ENCODE results near the gene CTNNA3.
A peak's percentile ranks its signal among the peaks of the same experiment; 100 is the strongest.

The CTNNA3 gene

DNA sequence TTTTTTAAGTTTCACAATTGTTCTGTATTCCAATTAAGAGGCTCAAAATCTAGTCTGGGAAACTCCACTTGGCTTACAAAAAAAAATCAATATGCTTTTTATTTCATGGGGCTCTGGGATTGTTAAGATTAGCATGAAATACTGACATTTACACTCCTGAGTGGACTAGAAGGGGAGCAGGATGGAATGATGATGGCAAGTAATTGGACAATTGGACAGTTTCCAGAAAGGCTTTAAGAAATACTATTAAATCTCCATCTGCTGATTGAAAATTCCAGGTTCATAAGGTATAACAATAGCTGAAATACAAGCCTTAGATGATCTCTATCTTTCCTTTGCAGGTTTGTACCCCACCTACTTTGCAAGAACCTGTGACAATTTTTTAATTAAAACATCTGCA is 585.7 kb downstream of the CTNNA3 start:
- TF ChIP-seq, protein P1, sequence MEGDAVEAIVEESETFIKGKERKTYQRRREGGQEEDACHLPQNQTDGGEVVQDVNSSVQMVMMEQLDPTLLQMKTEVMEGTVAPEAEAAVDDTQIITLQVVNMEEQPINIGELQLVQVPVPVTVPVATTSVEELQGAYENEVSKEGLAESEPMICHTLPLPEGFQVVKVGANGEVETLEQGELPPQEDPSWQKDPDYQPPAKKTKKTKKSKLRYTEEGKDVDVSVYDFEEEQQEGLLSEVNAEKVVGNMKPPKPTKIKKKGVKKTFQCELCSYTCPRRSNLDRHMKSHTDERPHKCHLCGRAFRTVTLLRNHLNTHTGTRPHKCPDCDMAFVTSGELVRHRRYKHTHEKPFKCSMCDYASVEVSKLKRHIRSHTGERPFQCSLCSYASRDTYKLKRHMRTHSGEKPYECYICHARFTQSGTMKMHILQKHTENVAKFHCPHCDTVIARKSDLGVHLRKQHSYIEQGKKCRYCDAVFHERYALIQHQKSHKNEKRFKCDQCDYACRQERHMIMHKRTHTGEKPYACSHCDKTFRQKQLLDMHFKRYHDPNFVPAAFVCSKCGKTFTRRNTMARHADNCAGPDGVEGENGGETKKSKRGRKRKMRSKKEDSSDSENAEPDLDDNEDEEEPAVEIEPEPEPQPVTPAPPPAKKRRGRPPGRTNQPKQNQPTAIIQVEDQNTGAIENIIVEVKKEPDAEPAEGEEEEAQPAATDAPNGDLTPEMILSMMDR (IDR thresholded peaks at IDR 0.05; ENCODE audit: low read depth, low read length), result no peak
- H3K4me3 ChIP-seq (replicated peaks in 1 of 2; ENCODE audit: low read depth in 2 of 2, low read length in 2 of 2), result no peak overlapping the region
- no peak for DNase-seq (ENCODE audit: low read depth in 2 of 2)

- TF ChIP-seq, protein P1 (IDR thresholded peaks at IDR 0.05; ENCODE audit: low read depth, low read length), result no peak
- H3K4me3 ChIP-seq (replicated peaks in 1 of 2; ENCODE audit: low read depth in 2 of 2, low read length in 2 of 2), result no peak overlapping the region
- no peak for DNase-seq (ENCODE audit: low read depth in 2 of 2)
Measured at GRCh38 chr10:67107670-67108069, 588.3 kb downstream of the CTNNA3 start.

GRCh38 chr10:67100951-67101350 is 595.0 kb downstream of the CTNNA3 start:
- no peak for DNase-seq (ENCODE audit: low read depth in 2 of 2)
- H3K4me3 ChIP-seq (replicated peaks in 1 of 2; ENCODE audit: low read depth in 2 of 2, low read length in 2 of 2), result no peak overlapping the region
- TF ChIP-seq, protein P1 (IDR thresholded peaks at IDR 0.05; ENCODE audit: low read depth, low read length), result no peak

DNA sequence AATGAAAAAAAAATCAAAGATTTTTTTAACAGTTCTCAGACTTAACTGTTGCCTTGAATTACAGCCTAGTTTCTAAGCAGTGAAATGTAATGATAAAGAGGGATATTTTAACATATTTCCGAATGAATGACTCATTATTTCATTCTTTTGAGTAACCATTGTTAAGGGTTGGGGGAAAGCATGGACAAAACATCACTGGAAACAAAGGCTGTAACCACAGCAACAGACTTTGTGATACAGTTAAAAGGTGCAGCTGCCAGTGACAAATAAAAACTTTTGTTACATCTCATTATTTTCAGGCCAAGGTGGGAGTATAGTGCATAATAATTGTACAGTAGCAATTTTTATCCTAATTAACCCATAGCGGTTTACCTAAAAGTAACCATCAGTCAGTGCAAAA is 597.5 kb downstream of the CTNNA3 start:
- peak in 1 of 2 donors; percentile 14 for DNase-seq (ENCODE audit: low read depth in 2 of 2)
- TF ChIP-seq, protein P1 (IDR thresholded peaks at IDR 0.05; ENCODE audit: low read depth, low read length), result no peak
- H3K4me3 ChIP-seq (replicated peaks in 1 of 2; ENCODE audit: low read depth in 2 of 2, low read length in 2 of 2), result no peak overlapping the region

- no peak for DNase-seq (ENCODE audit: low read depth in 2 of 2)
- no peak overlapping the region for H3K4me3 ChIP-seq (replicated peaks in 1 of 2; ENCODE audit: low read depth in 2 of 2, low read length in 2 of 2)
- TF ChIP-seq, protein P1 (IDR thresholded peaks at IDR 0.05; ENCODE audit: low read depth, low read length), result no peak
Measured at GRCh38 chr10:67095531-67095930, 600.5 kb downstream of the CTNNA3 start.

GRCh38 chr10:67088036-67088435 is 608.0 kb downstream of the CTNNA3 start:
- TF ChIP-seq, protein P1 (IDR thresholded peaks at IDR 0.05; ENCODE audit: low read depth, low read length), result no peak
- H3K4me3 ChIP-seq (replicated peaks in 1 of 2; ENCODE audit: low read depth in 2 of 2, low read length in 2 of 2), result no peak overlapping the region
- DNase-seq (ENCODE audit: low read depth in 2 of 2), result no peak

- TF ChIP-seq, protein P1 (IDR thresholded peaks at IDR 0.05; ENCODE audit: low read depth, low read length), result no peak
- no peak for DNase-seq (ENCODE audit: low read depth in 2 of 2)
- H3K4me3 ChIP-seq (replicated peaks in 1 of 2; ENCODE audit: low read depth in 2 of 2, low read length in 2 of 2), result no peak overlapping the region
Measured at GRCh38 chr10:67087135-67087425, 608.9 kb downstream of the CTNNA3 start.
